CD4-positive, alpha-beta T cell treated with Interleukin-12 subunit alpha and Interleukin-12 subunit beta, for 1 hour (primary cell): ENCODE results near the gene MTHFD1.
"Not testable (repeated sequence)": the region's sequence is repeated elsewhere in the genome, so short reads cannot be mapped to it uniquely, and the experiment has no call there.

ENCODE experiments used
- DNase-seq: peaks from one replicate; pipeline ENCODE4 v3.0.0-alpha.2; 2020

MTHFD1 gene

DNA sequence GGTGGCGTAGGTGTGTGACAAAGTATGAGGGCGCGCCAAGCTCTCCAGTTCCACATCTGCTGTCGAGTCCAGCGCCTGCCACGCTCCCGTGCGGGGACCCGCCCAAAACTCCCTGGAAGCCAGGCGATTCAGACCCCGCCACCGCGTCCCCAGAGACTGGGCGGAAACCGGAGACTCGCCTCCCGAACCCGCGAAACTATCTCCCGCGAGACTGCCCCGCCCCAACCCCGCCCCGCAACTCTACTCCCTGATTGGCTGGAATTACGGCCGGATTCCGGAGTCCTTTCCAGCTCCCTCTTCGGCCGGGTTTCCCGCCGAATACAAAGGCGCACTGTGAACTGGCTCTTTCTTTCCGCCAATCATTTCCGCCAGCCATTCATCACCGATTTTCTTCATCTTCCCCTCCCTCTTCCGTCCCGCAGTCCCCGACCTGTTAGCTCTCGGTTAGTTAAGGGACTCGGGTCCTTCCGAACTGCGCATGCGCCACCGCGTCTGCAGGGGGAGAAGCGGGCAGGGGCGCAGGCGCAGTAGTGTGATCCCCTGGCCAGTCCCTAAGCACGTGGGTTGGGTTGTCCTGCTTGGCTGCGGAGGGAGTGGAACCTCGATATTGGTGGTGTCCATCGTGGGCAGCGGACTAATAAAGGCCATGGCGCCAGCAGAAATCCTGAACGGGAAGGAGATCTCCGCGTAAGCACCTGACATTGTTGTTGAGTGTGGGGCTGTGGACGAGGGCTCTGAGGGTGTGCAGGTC is at the start of gene MTHFD1:
Gene MTHFD1 (plus strand): TSS at position 572 of the 751 bp plus-strand sequence. CDS start 75 bp downstream, at position 647.
- peak; percentile 96 for DNase-seq

DNA sequence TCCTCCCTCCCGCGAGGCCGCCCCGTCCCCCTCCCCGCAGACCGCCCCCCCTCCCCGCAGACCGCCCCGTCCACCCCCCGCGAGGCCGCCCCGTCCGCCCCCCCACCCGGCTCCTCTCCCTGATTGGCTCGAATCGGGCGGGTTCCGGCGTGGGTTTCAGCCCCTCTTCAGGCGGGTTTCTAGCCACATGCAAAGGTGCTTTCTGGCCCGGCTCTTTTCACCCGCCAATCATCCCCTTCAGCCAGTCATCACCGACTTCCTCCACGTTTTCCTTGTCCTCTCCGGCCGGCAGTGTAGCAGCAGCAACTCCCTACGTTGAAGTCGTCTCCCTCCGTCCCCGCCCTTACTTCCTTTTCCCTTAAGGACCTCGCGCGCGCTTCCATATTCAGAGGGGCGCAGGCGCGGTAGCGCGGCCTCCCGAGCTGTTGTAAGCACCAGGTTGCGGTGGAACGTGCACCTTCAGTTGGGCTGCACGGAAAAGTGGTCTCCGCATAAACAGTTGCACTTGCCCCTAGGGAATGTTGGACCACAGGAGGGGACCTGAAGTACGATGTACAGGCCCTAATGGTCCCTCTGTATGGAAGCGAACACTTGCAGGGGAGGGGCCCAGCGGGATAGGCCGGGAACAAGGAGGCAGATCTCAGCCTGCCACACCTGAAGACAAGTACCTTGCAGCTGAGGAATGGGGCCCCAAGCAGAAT is 49.4 kb upstream of the MTHFD1 start:
- DNase-seq = peak; percentile 91

DNA sequence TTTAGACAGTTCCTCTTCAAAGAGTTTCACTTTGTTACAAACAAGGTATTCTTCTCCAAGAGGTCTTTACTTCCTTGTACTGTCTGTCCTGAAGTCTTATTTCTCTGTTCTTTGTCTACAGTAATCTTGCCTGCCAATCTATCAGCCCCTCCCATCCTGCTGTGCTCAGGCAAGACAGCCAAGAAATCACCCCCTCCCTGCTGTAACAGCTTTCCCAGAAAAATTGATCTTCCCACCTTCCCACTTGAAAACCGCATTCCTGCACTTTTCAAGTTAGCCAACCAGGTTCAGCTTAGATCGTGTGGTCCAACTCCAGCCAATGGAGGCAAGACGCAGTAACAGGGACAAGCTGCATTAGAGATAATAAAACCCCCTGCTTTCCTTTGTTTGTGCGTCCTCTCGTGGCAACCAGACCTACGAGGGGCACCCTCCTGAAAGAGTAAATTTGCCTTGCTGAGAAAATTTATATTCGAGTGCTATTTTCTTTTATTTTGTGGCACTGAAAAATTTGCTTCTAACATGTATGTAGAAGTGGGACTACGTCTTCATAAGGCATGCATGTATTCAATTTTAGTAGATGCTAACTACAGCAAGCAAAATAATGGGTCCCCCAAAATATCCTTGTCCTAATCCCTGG is 47.5 kb upstream of the MTHFD1 start:
- no peak for DNase-seq

DNA sequence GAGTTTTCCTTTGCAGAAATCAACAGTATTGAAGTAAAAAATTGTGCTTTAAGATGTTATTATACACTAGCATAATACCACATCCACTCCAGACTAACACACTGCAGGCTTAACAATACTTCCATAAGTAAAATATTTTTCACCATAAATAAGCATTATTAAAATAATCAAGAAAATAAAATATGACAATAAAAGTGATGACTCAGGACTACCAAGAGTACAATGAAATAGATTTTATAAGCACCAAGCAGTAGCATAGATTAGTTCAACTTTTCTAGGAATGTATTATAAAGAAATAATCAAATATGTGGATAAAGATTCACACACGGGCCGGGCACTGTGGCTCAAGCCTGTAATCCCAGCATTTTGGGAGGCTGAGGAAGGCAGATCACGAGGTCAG is 40.4 kb upstream of the MTHFD1 start:
- no peak for DNase-seq

DNA sequence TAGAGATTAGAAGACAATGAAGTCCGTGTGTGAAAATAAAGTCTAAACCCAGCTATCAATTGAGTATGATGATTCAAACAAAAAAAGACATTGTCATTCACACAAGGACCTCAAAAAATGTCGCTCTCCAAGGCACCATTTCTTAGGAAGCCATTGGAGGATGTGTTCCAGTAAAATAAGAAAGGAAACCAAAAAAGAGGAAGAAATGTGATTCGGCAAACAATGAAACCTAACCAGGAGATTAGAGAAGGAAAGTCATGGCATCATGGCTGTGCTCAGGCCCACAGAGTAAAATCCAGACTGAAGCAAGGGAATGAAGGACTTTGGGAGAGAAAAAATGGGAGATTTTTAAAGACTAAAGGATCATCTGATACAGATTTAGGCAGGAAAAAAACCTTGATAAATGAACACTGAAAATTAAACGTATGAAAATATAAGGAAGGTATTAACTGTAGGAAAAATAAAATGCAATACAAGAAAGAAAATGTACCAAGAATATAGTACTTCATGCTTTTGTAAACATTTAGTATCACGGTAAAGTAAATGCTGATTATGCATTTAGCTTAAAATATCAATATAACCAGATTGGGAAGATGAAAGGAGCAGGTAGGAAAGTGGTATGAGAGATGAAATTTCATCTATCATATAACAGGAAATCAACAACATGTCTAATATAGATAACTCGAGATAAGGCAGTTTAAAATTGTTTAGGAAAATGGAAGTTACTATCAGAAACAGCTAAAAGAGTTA is 38.2 kb upstream of the MTHFD1 start:
- DNase-seq = no peak

DNA sequence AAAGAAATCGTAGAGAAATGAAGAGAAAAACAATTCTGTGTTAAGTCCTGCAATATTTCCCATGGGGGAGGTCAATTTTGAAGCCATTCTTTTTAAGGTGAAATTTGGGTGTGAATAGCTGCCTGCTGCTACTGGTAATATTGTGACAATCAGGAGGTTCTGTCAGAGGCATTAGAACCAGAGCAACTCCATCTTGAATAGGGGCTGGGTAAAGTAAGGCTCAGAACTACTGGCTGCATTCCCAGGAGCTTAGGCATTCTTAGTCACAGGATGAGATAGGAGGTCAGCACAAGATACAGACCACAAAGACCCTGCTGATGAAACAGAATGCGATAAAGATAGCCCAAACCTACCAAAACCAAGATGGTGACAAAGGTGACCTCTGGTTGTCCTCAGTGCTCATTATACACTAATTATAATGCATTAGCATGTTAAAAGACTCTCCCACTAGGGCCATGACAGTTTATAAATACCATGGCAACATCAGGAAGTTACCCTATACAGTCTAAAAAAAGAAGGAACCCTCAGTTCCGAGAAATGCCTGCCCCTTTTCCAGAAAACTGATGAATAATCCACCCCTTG is 24.8 kb upstream of the MTHFD1 start:
- DNase-seq = no peak

DNA sequence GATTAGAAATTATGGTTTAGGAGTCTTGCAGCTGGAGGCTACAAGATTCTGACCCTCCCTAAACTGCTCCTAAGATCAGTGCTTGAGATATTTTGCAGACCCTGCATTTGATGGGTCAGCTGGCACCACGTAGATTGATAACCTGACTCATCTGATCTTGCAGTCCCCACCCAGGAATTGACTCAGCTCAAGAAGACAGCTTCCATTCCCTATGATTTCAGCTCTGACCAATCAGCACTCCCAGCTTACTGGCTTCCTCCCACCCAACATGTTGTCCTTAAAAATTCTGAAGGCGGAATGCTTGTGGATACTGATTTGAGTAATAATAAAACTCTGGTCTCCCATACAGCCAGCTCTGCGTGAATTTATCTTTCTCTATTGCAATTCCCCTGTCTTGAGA is 23.2 kb upstream of the MTHFD1 start:
- DNase-seq = no peak

DNA sequence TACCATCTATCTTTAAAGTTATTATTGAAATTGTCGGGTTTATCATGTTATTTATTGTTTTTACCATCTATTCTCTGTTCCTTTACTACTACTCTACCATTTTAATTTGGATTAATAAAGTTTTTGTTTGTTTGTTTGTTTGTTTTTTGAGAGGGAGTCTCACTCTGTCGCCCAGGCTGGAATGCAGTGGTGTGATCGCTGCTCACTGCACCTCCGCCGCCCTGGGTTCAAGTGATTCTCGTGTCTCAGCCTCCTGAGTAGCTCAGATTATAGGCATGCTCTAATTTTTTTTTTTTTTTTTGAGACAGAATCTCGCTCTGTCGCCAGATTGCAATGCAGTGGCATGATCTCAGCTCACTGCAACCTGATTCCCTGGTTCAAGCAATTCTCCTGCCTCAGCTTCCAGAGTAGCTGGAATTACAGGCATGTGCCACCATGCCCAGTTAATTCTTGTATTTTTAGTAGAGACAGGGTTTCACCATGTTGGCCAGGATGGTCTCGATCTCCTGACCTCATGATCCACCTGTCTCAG is 22.7 kb upstream of the MTHFD1 start:
- DNase-seq = not testable (repeated sequence)

DNA sequence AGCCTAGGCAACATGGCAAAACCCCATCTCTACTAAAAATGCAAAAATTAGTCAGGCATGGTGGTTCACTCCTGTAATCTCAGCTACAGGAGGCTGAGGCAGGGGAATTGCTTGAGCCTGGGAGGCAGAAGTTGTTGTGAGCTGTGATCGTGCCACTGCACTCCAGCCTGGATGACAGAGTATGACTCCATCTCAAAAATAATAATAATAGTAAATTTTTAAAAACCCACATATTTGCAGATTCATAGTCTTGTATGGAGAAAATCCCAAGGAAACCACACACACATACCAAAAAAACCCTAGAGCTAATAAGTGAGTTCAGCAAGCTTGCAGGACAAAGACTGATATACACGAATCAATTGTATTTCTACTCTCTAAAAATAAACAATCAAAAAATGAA is 19.0 kb upstream of the MTHFD1 start:
- DNase-seq = no peak

DNA sequence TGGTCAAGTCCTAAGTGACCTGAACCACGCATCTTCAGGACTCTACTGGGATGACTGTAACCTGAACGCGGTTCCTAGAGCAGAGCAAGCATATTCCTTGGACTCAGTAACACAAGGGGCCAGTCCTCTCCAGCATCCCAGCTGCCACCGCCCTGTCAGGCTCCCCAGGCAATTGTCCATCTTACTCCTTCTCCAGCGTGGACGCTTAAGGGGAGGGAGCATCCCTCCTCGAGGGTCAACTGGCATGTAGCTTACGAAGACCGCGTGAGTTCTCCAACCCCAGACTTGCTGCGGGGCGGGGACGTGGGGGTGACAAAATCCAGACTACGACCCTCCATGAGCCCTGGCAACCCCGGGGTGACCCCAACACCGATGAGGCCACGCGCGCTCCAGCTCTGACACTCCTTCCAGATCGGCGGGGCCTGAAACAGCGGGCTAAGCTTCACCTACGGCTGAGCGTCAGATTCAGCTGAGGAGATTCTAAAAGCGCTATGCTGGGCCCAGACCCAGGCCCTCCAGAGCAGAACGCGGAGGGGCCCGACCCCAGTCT is 846 bp upstream of the MTHFD1 start:
- no peak for DNase-seq

DNA sequence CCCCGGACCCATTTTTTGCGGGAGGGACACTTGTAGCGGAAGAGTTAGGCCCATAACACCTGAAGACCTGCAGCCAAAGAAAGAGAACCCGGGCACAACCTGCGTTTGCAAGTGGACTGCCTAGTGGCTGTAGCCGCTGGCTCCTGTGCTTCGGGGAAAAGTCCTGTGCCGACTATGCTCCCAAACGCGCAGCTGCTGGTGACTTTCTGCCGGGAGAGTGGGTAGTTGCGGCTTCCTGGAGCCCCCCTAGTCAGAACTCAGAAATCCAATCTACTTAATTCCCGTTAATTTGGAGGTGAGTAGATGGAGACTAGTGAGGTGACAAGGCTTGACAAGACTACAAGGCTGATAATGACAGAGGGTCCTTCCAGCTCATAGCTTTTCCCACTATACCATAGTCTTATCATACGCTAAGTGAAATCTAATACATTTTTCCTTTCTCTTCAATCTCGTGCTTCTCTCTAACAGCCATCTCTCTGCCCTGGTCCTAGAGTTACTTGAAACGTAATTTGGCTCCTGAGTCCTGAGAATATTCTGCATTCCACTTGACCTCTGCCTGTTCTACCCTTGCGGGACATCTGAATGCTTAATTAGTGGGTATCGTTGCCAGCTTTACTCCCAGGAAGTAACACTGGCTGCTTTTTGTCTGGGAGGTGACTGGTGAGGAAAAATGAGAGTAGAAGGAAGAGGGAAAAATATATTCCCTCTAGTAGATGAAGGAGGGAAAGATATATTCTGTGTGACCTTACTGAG is 556 bp downstream of the MTHFD1 start:
- no peak for DNase-seq

DNA sequence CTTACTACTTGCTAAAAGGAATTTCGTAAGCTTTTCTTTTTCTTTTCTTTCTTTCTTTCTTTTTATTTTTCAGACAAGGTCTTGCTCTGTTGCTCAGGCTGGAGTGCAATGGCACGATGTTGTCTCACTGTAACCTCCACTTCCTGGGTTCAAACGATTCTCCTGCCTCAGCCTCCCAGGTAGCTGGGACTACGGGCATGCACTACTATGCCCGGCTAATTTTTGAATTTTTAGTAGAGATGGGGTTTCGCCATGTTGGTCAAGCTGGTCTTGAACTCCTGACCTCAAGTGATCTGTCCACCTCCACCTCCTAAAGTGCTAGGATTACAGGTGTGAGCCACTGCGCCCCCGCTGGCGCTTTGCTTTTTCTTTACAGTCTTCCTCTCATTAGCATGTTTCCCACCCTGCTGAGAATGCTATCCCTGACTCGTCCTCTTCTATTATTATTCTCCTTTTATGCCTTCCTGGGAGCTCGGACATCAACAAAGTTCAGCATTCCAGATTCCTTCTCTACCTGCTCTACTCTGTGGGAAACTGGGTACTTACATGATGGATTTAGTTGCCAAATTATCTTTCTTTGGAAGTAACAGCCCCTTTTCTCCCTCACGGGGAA is 3.1 kb downstream of the MTHFD1 start:
- DNase-seq = no peak

DNA sequence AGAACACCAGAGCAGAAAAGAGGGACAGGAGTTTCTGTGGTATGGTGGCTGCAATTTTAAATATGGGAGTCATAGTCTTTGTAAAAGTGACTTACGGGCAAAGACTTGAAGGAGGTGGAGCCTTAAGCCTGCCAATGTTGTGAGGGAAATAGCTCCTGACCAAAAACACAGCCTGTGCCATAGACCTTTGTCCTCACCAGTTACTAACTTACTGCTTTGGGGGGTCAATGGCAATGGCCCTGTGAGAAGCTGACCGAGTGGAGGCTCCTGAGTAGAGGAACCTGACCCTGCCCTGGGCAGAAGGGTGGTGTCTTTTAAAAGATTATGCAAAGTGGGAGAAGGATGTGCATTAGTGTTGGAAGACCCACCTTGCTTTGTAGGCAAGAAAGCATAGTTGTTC is 3.8 kb downstream of the MTHFD1 start:
- DNase-seq = no peak

DNA sequence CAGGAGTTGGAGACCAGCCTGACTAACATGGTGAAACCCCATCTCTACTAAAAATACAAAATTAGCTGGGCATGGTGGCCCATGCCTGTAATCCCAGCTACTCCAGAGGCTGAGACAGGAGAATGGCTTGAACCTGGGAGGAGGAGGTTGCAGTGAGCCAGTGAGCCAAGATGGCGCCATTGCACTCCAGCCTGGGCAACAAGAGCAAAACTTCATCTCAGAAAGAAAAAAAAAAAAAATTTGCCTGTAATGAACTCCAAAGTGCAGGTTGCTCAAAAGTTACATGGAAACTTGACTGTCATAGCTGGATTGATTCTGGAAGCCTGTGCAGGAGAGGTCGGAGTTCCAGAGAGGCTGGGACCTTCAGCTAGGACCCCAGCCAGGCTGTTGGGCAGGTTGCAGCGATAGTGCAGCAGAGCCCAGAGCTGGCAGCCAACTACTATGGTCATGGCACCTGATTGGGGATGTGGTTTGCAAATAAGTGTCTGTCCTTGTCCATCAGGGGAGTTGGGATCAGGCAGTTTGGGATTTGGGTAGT is 5.1 kb downstream of the MTHFD1 start:
- not testable (repeated sequence) for DNase-seq

DNA sequence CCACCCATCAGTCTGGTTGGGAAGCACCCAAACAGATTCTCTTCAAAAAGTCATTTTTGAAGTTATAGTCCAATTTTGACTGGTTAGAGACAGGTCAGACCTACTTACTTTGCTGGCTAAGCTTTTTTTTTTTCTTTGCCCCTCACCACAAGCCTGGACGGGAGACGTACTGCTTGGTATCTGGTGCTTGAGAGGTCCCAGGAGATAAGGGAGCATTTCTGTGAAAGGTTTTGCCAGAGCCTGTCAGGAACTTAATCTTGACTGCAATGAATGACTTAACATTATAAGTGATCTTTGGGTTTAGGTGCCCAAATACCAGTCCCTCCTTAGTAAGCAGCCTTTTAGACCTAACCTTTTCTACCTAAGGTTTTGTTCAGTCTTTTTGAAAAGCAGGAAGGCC is 6.3 kb downstream of the MTHFD1 start:
- DNase-seq = no peak

DNA sequence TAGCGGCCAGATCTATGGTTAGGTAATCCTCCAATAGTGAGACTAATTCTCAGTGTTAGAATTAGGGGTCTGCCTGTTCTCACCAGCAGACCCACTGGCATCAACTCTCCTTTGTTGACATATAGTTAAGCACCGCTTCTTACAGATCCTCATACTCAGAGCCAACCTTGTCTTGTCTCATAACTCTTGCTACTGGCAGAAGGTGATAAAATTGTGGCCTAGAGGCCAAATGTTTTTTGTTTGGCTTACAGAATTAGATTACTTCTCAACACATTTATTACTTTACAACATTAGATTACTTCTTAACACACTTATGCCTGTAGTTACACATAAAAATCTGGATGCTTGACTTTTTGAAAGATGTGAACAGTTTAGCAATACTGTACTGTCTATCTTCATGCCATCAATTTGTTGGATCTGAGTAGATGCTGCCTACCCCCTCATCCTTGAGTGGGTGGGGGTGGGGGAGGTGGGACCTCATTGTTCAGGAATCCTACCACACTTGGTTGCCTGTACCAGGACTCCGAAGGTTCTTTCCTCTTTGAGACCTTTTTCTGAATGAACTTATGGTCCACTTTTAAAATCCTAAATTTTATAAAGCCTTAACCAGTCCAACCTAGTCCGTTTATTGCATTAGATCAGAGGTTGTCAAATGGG is 7.0 kb downstream of the MTHFD1 start:
- DNase-seq = no peak

DNA sequence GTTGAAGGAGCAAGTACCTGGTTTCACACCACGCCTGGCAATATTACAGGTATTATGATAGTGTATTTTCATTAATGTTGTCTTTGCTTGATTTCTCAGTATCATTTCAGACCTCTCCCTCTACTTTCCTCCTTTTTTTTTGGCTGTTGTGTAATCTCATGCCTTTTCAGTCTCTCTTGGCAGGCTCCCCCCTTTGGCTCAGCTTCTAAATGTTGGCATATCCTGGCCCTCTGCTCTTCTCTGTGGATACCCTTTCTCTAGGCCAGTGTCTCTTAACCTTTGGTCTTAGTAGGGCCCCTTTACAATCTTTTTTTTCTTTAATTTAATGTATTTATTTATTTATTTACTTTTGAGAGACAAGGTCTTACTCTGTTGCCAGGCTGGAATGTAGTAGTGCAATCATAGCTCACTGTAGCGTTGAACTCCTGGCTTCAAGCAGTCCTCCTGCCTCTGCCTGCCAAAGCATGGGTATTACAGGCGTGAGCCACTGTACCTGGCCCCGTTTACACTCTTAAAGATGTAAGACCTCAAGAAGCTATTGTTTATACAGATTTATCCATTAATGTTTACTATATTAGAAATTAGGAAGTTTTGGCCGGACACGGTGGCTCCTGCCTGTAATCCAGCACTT is 12.8 kb downstream of the MTHFD1 start:
- DNase-seq = no peak

DNA sequence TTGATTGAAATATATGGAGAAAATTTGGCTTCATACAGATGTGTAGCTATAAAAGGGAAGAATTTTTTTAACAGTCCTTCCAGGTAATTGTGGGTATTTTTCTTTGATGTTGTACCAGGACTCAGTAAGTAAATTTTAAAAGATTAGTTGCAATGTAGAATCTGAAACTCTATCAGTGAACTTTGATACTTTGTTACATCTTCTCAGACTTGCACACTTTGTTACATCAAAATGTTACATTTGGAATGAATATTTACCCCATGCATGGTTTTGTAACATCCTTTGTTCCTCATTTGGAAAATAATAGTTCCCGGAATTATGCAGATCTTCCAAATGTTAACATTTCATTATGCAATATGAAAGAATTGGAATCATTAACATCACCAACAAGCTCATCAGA is 13.8 kb downstream of the MTHFD1 start:
- DNase-seq = no peak

DNA sequence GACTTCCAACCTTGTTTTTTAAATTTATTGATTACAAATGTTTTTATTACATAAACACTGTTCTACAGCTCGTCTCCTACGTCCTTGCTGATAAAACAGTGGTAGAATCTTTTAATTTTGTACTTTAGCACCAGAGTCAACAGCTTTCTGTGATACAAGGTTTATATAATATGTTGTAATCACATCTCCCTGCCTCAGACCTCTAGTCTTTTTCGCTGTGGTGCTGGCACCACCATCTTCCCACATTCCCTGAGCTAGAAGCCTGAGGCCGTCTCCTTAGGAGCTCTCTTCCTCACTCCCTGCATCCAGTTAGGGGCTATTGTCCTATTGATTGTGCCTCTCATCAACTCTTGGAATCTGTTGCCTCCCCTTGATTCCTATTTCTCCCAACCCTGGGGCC is 17.1 kb downstream of the MTHFD1 start:
- DNase-seq = no peak

DNA sequence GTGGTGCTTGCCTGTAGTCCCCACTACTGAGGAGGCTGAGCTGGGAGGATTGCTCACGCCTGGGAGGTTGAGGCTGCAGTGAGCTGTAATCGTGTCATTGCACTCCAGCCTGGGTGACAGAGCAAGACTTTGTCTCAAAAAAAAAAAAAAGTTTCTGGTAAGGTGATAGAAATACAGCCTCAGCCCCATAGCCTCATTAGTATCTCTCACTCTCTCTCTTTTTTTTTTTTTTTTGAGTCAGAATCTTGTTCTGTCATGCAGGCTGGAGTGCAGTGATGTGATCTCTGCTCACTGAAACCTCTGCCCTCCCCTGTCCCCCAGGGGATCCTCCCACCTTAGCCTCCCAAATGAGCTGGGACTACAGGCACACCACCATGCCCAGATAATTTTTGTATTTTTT is 19.2 kb downstream of the MTHFD1 start:
- no peak for DNase-seq
